OCI-LY1 (cell line): Measurements from ENCODE around the gene SYMPK.

Experiments used
- H2AFZ ChIP-seq: fragments of 200-600 bp; sonication (generic), shearing (Covaris generic); 2 replicates; pipeline ENCODE4 v1.6.0; 2014; ENCODE audit warnings: antibody characterized with exemption, mild to moderate bottlenecking, low read length
- H3F3A ChIP-seq: fragments of 200-600 bp; sonication (generic), shearing (Covaris generic); 2 replicates; pipeline ENCODE4 v1.6.0; 2014; ENCODE audit warnings: mild to moderate bottlenecking, antibody characterized with exemption, low read length, moderate library complexity; ENCODE audit not compliant: insufficient read depth
- H3K27ac ChIP-seq: fragments of 200-600 bp; sonication (generic); 2 replicates; pipeline ENCODE4 v1.5.1; 2014; ENCODE audit warnings: low read length, mixed run types, mild to moderate bottlenecking, low read depth; ENCODE audit not compliant: poor library complexity, severe bottlenecking
- H3K27me3 ChIP-seq: fragments of 200-600 bp; sonication (generic); 2 replicates; pipeline ENCODE4 v1.6.0; 2014; ENCODE audit warnings: antibody characterized with exemption, mild to moderate bottlenecking, low read length, moderate library complexity; ENCODE audit not compliant: insufficient read depth
- H3K36me3 ChIP-seq: fragments of 200-600 bp; sonication (generic); 2 replicates; pipeline ENCODE4 v1.6.1; 2014; ENCODE audit warnings: mild to moderate bottlenecking, antibody characterized with exemption, low read length, moderate library complexity, mixed read lengths; ENCODE audit not compliant: insufficient read depth
- H3K4me1 ChIP-seq: fragments of 200-600 bp; sonication (generic); 2 replicates; pipeline ENCODE4 v1.5.1; 2014; ENCODE audit warnings: mild to moderate bottlenecking, low read length, moderate library complexity; ENCODE audit not compliant: insufficient read depth, severe bottlenecking
- H3K4me2 ChIP-seq: fragments of 200-600 bp; sonication (generic), shearing (Covaris generic); 2 replicates; pipeline ENCODE4 v1.6.1; 2014; ENCODE audit warnings: low read length
- H3K4me3 ChIP-seq: fragments of 200-600 bp; sonication (generic); 2 replicates; pipeline ENCODE4 v1.5.1; 2014; ENCODE audit warnings: low read length, low read depth, mild to moderate bottlenecking, mixed read lengths; ENCODE audit not compliant: poor library complexity, severe bottlenecking
- H3K79me2 ChIP-seq: fragments of 200-600 bp; shearing (Covaris generic); 2 replicates; pipeline ENCODE4 v1.6.1; 2016; ENCODE audit warnings: mixed run types, low read length, mixed read lengths; ENCODE audit not compliant: insufficient read depth
- H3K9ac ChIP-seq: fragments of 200-600 bp; sonication (generic), shearing (Covaris generic); 2 replicates; pipeline ENCODE4 v1.6.1; 2014; ENCODE audit warnings: mild to moderate bottlenecking, low read length, mixed read lengths
- H3K9me2 ChIP-seq: fragments of 200-600 bp; sonication (generic), shearing (Covaris generic); 2 replicates; pipeline ENCODE4 v1.6.1; 2014; ENCODE audit warnings: low read depth, mild to moderate bottlenecking, low read length, mixed read lengths
- H3K9me3 ChIP-seq: fragments of 200-600 bp; shearing (Covaris generic); 2 replicates; pipeline ENCODE4 v1.6.1; 2014; ENCODE audit warnings: low read length, mixed read lengths
- H4K20me1 ChIP-seq: fragments of 200-600 bp; sonication (generic), shearing (Covaris generic); 2 replicates; pipeline ENCODE4 v1.6.0; 2016; ENCODE audit warnings: mild to moderate bottlenecking, low read length; ENCODE audit not compliant: insufficient read depth
- CTCF ChIP-seq: fragments of 200-600 bp; sonication (generic), shearing (Covaris generic); IDR thresholded peaks from 2 replicates; pipeline ENCODE4 v1.5.1; 2017; ENCODE audit warnings: mild to moderate bottlenecking, antibody characterized with exemption, low read length, moderate library complexity, mixed read lengths
- EZH2 ChIP-seq: fragments of 200-600 bp; sonication (generic), shearing (Covaris generic); IDR thresholded peaks from 2 replicates; pipeline ENCODE4 v1.8.0; 2017; ENCODE audit warnings: borderline replicate concordance, mixed run types, mild to moderate bottlenecking, antibody characterized with exemption, low read length, moderate library complexity, mixed read lengths

The SYMPK gene

GRCh38 chr19:45766296-45766868, 96.6 kb downstream of the SYMPK start:
- TF ChIP-seq EZH2: no peak
- TF ChIP-seq CTCF: no peak
- Histone ChIP-seq H3K9me2 (no peaks in the 10 kb centered on the region), H3K27me3 (no peaks in the 10 kb centered on the region; the same call in 1 of the 2 replicates), H3F3A (no peaks in the 10 kb centered on the region), H3K36me3 (no peaks in the 10 kb centered on the region), H3K27ac (no peak overlapping the region), H4K20me1 (no peaks in the 10 kb centered on the region), H3K4me2 (no peak overlapping the region), H2AFZ (no peak overlapping the region), H3K79me2 (no peaks in the 10 kb centered on the region), H3K4me1 (peaks cover 13% of the 10 kb centered on the region), H3K9me3 (no peaks in the 10 kb centered on the region), H3K4me3 (no peak overlapping the region), H3K9ac (no peak overlapping the region)

GRCh38 chr19:45765702-45766295, 97.1 kb downstream of the SYMPK start:
- no peaks in the 10 kb centered on the region for H3K9me3 ChIP-seq
- no peaks in the 10 kb centered on the region for H3F3A ChIP-seq
- TF ChIP-seq CTCF: no peak
- TF ChIP-seq EZH2: no peak
- H3K9ac ChIP-seq: no peak overlapping the region
- H2AFZ ChIP-seq: no peak overlapping the region
- no peaks in the 10 kb centered on the region; the same call in 1 of the 2 replicates for H3K27me3 ChIP-seq
- no peaks in the 10 kb centered on the region for H3K79me2 ChIP-seq
- H3K4me2 ChIP-seq: no peak overlapping the region
- peaks cover 7% of the 10 kb centered on the region for H3K4me1 ChIP-seq
- no peak overlapping the region for H3K4me3 ChIP-seq
- H3K9me2 ChIP-seq: no peaks in the 10 kb centered on the region
- no peaks in the 10 kb centered on the region for H4K20me1 ChIP-seq
- H3K27ac ChIP-seq: no peak overlapping the region
- H3K36me3 ChIP-seq: no peaks in the 10 kb centered on the region
